SU-DHL-6 (cell line): ENCODE measurements around the gene CALML3.

ENCODE experiments used
- CTCF ChIP-seq: fragments of 200-600 bp; sonication (generic); IDR thresholded peaks from one replicate; pipeline ENCODE4 v1.5.1; 2017; ENCODE audit warnings: antibody characterized with exemption, mild to moderate bottlenecking, low read length, moderate library complexity; ENCODE audit not compliant: insufficient read depth, poor library complexity, severe bottlenecking
- EZH2phosphoT487 ChIP-seq: fragments of 200-600 bp; sonication (generic), shearing (Covaris generic); conservative IDR thresholded peaks from 2 replicates; pipeline ENCODE4 v1.6.1; 2018; ENCODE audit warnings: mild to moderate bottlenecking, antibody characterized with exemption, low read length, moderate library complexity, mixed read lengths

DNA sequence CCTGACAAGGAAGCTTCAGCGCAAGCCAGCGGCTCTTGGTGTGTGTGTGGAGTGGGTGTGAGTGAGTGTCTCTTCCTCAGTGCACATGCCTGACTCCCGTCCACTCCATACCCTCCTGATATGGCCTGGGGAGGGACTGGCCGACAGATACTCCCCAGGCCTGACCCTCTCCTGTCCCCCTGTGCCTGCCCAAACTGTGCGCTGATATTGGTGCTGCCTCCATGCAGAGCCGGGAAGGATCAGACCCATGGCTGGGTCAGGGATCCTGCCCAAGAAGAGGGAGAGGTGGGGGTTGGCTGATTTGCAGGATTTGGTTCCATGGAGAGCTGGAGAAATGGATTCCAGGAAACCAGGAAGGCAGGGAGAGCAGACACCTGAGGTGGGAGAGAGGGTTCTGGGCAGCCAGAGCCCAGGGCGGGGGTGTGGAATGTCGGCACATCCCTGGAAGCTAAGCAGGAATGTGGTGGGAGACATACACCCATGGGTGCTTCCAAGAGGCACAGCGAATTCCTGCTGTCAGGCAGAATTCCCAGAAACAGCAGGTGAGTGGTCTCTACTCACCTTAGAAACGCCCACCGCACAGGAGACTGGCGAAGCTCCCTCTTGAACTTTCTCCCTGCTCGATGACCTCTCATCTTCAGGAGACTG, 31.7 kb upstream of the CALML3 start:
- TF ChIP-seq CTCF (no peak), EZH2phosphoT487 (no peak)
